Measurements from ENCODE around the gene EIF2B4.

DNA sequence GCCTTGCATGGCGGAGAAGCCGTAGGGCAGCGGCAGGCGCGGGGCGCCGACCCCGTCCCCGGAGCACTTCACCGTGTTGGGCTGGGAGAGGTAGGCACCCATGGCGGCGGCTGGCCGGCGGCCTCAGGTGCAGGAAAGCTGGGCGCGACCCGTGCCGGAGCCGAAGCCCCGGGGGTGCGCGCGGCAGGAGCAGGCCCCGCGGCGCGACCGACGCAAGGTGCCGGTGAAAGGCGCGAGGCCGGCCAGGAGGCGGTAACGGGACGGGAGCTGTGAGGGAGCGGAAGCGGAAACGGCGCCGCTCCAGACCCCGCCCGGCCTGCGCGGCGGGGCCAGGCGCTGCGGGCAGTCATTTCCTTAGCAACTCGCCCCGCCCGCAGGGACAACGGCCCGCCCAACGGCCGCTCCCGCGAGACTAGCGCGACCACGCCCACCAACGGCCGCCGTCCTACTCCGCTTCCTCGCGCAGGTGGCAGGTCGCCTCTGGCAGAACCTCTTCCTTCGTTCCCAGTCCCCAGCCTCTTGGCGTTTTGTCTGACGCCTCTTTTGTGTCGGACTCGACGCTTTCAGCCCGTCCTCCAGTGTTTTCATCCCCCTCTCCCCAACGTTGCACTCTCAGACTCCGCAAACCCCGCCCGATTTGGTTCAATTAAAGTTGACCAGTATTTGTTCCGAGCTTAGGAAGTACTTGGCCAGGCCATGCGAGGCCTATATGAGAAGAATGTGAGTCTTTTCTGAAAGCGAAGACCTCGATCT, 39.4 kb upstream of the EIF2B4 start, which contains the start of gene PPM1G:
- TF ChIP-seq, protein P1, sequence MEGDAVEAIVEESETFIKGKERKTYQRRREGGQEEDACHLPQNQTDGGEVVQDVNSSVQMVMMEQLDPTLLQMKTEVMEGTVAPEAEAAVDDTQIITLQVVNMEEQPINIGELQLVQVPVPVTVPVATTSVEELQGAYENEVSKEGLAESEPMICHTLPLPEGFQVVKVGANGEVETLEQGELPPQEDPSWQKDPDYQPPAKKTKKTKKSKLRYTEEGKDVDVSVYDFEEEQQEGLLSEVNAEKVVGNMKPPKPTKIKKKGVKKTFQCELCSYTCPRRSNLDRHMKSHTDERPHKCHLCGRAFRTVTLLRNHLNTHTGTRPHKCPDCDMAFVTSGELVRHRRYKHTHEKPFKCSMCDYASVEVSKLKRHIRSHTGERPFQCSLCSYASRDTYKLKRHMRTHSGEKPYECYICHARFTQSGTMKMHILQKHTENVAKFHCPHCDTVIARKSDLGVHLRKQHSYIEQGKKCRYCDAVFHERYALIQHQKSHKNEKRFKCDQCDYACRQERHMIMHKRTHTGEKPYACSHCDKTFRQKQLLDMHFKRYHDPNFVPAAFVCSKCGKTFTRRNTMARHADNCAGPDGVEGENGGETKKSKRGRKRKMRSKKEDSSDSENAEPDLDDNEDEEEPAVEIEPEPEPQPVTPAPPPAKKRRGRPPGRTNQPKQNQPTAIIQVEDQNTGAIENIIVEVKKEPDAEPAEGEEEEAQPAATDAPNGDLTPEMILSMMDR (IDR thresholded peaks at IDR 0.05): no peak
- TF ChIP-seq POLR2A (IDR thresholded peaks at IDR 0.05): peak in 1 of 2 donors; percentile 61
